Heart left ventricle (tissue), 13 donors: ENCODE results near the gene HSF5.

Experiments
- CTCF ChIP-seq, 12 donors: fragments of 200-600 bp; sonication (generic) in 4 of 12; IDR thresholded peaks; one replicate each; pipeline versions ENCODE4 v1.5.0 to v1.8.0; 2018 to 2022; ENCODE audit warnings: antibody characterized with exemption in 12 of 12, mild to moderate bottlenecking in 5 of 12
- POLR2A ChIP-seq, 2 donors: fragments of 450-650 bp; IDR thresholded peaks; one replicate each; pipeline ENCODE4 v1.6.1; 2017; ENCODE audit warnings: antibody characterized with exemption in 2 of 2, mild to moderate bottlenecking in 2 of 2, moderate library complexity in 2 of 2
- donor health status: ischemic (EF 13 %, LVEDD 7.1; RV severe dilation, severe dysfunction).
- donor health status: DM: no; HTN: yes; CAD: no.
- donor health status: DM: no; HTN: no; CAD: no.
- donor health status: ischemic (EF 25% LVEDD 6.9; RV normal size, moderate dysfunction).
- donor health status: ischemic (EF 25% LVEDD 5.7; RV mildly dilated, moderate dysfunction).
- donor health status: ischemic (EF 35%, LVEDD 5.7; RV mildly dilated, moderate dysfunction).
- donor health status: nonischemic (EF 11% LVEDD 7.7; RV severe dilation, severe dysfunction).
- donor health status: DM: yes; HTN: yes; CAD: no.
- donor health status: PGD.
- donor health status: ischemic (EF 29% LVEDD 5.4; RV normal size, mild dysfunction).
- donor health status: nonischemic (EF 23%, LVEDD 6.1; RV moderate dilation, normal function).

- TF ChIP-seq CTCF (IDR thresholded peaks at IDR 0.05) (no peak), POLR2A (IDR thresholded peaks at IDR 0.05) (no peak)
Measured at GRCh38 chr17:58515286-58515685, 27.1 kb upstream of the HSF5 start.
